ENCODE measurements around the gene MRPL20. TPM values are rescaled to one million over a fixed set of nuclear protein-coding genes. Genes with fewer than 3 reads are reported as not detected.

Gene MRPL20
- polyA plus RNA-seq, 1 experiment = 84.8 TPM

- CTCF ChIA-PET = no interaction called here
- DNase-seq (ENCODE audit: low read depth) = no peak
- POLR2A ChIA-PET = no interaction called here
- H3K4me3 ChIP-seq (ENCODE audit: low read depth, low read length) = no peak overlapping the region
- H3K27me3 ChIP-seq (ENCODE audit: control insufficient read depth, insufficient read depth, low read length) = no peaks in the 10 kb centered on the region
- no peaks in the 10 kb centered on the region for H3K36me3 ChIP-seq (ENCODE audit: control insufficient read depth, insufficient read depth, low read length)
- TF ChIP-seq CTCF (IDR thresholded peaks at IDR 0.05; ENCODE audit: insufficient read depth, low read depth, low read length) = no peak
Measured at GRCh38 chr1:1423245-1423597, 16.1 kb upstream of the MRPL20 start.

- TF ChIP-seq CTCF (IDR thresholded peaks at IDR 0.05; ENCODE audit: insufficient read depth, low read depth, low read length) = no peak
- Histone ChIP-seq H3K36me3 (ENCODE audit: control insufficient read depth, insufficient read depth, low read length) (no peaks in the 10 kb centered on the region), H3K27me3 (ENCODE audit: control insufficient read depth, insufficient read depth, low read length) (no peaks in the 10 kb centered on the region), H3K4me3 (ENCODE audit: low read depth, low read length) (no peak overlapping the region)
- ChIA-PET POLR2A (no interaction called here), CTCF (no interaction called here)
- DNase-seq (ENCODE audit: low read depth) = no peak
Measured at GRCh38 chr1:1422465-1423244, 15.6 kb upstream of the MRPL20 start.

- Histone ChIP-seq H3K27me3 (ENCODE audit: control insufficient read depth, insufficient read depth, low read length) (no peaks in the 10 kb centered on the region), H3K4me3 (ENCODE audit: low read depth, low read length) (no peak overlapping the region), H3K36me3 (ENCODE audit: control insufficient read depth, insufficient read depth, low read length) (no peaks in the 10 kb centered on the region)
- no peak for TF ChIP-seq CTCF (IDR thresholded peaks at IDR 0.05; ENCODE audit: insufficient read depth, low read depth, low read length)
- ChIA-PET POLR2A (no interaction called here), CTCF (no interaction called here)
- no peak for DNase-seq (ENCODE audit: low read depth)
Measured at GRCh38 chr1:1421907-1422464, 14.9 kb upstream of the MRPL20 start.

GRCh38 chr1:1421147-1421906, 14.2 kb upstream of the MRPL20 start, which contains the start of gene ANKRD65:
ANKRD65 (minus strand) TSS chr1:1421276; CDS start chr1:1421005, 271 bp downstream.
- H3K4me3 ChIP-seq (ENCODE audit: low read depth, low read length) = no peak within 1 kb of the TSS
- DNase-seq (ENCODE audit: low read depth) = no peak
- no peaks in the 10 kb centered on the region for H3K36me3 ChIP-seq (ENCODE audit: control insufficient read depth, insufficient read depth, low read length)
- no peaks in the 10 kb centered on the region for H3K27me3 ChIP-seq (ENCODE audit: control insufficient read depth, insufficient read depth, low read length)
- POLR2A ChIA-PET = no interaction called here
- CTCF ChIA-PET = no interaction called here
- TF ChIP-seq CTCF (IDR thresholded peaks at IDR 0.05; ENCODE audit: insufficient read depth, low read depth, low read length) = no peak

- POLR2A ChIA-PET = no interaction called here
- H3K4me3 ChIP-seq (ENCODE audit: low read depth, low read length) = no peak overlapping the region
- TF ChIP-seq CTCF (IDR thresholded peaks at IDR 0.05; ENCODE audit: insufficient read depth, low read depth, low read length) = no peak
- CTCF ChIA-PET = interaction anchor here (0.8 kb wide), 1 partner anchor 9 kb away, joined by 3 read pairs; no protein-coding TSS in a partner anchor
- no peaks in the 10 kb centered on the region for H3K27me3 ChIP-seq (ENCODE audit: control insufficient read depth, insufficient read depth, low read length)
- no peak for DNase-seq (ENCODE audit: low read depth)
- no peaks in the 10 kb centered on the region for H3K36me3 ChIP-seq (ENCODE audit: control insufficient read depth, insufficient read depth, low read length)
Measured at GRCh38 chr1:1420654-1421141, 13.6 kb upstream of the MRPL20 start.

Measured in BJ (cell line).